ENCODE results near the gene SRRD.
"Not testable (repeated sequence)": the region's sequence is repeated elsewhere in the genome, so short reads cannot be mapped to it uniquely, and the experiment has no call there.

SRRD gene

GRCh38 chr22:26522592-26522991 is 38.9 kb downstream of the SRRD start:
- DNase-seq (ENCODE audit: low read depth), result no peak

- DNase-seq (ENCODE audit: low read depth), result no peak
These were observed 41.2 kb downstream of the SRRD start for GRCh38 chr22:26524870-26525269.

GRCh38 chr22:26525946-26526564 is 42.4 kb downstream of the SRRD start:
- DNase-seq (ENCODE audit: low read depth), result no peak

- no peak for DNase-seq (ENCODE audit: low read depth)
These were observed 43.5 kb downstream of the SRRD start for GRCh38 chr22:26527167-26527566.

- DNase-seq (ENCODE audit: low read depth), result no peak
These were observed 44.1 kb downstream of the SRRD start for GRCh38 chr22:26527574-26528465.

GRCh38 chr22:26528518-26528917 is 44.8 kb downstream of the SRRD start:
- not testable (repeated sequence) for DNase-seq (ENCODE audit: low read depth)

GRCh38 chr22:26529345-26529744 is 45.7 kb downstream of the SRRD start:
- DNase-seq (ENCODE audit: low read depth), result no peak

GRCh38 chr22:26534171-26534855 is 50.6 kb downstream of the SRRD start:
- no peak for DNase-seq (ENCODE audit: low read depth)

- no peak for DNase-seq (ENCODE audit: low read depth)
These were observed 51.4 kb downstream of the SRRD start for GRCh38 chr22:26534874-26535602.

- DNase-seq (ENCODE audit: low read depth), result no peak
These were observed 51.9 kb downstream of the SRRD start for GRCh38 chr22:26535603-26535908.

GRCh38 chr22:26536056-26536761 is 52.5 kb downstream of the SRRD start:
- DNase-seq (ENCODE audit: low read depth), result no peak

GRCh38 chr22:26536762-26537134 is 53.1 kb downstream of the SRRD start:
- no peak for DNase-seq (ENCODE audit: low read depth)

- DNase-seq (ENCODE audit: low read depth), result no peak
These were observed 56.4 kb downstream of the SRRD start for GRCh38 chr22:26540119-26540518.

- no peak for DNase-seq (ENCODE audit: low read depth)
These were observed 57.6 kb downstream of the SRRD start for GRCh38 chr22:26541167-26541819.

- no peak for DNase-seq (ENCODE audit: low read depth)
These were observed 59.2 kb downstream of the SRRD start for GRCh38 chr22:26542831-26543230.

Measured in ELR (cell line).